Progenitor cell of endocrine pancreas (in vitro differentiated cells): ENCODE measurements around the gene C16orf90. TPM values are rescaled to one million over a fixed set of nuclear protein-coding genes. Genes with fewer than 3 reads are reported as not detected.

Experiments used
- DNase-seq: peaks from one replicate; pipeline ENCODE4 v3.0.0; 2021; ENCODE audit warnings: low spot score; ENCODE audit not compliant: unreplicated experiment
- H3K27ac Mint-ChIP-seq: 2 replicates; pipeline ENCODE4 v1.8.0; 2021; ENCODE audit warnings: mild to moderate bottlenecking, moderate library complexity, mixed read lengths
- H3K27me3 Mint-ChIP-seq: 2 replicates; pipeline ENCODE4 v1.8.0; 2021; ENCODE audit warnings: mixed read lengths
- H3K36me3 Mint-ChIP-seq: 2 replicates; pipeline ENCODE4 v1.8.0; 2022; ENCODE audit warnings: mixed read lengths; ENCODE audit not compliant: insufficient read depth
- H3K4me1 Mint-ChIP-seq: 2 replicates; pipeline ENCODE4 v1.8.0; 2021; ENCODE audit warnings: low read depth, mixed read lengths
- H3K4me3 Mint-ChIP-seq: 2 replicates; pipeline ENCODE4 v1.8.0; 2021; ENCODE audit warnings: low read depth, mild to moderate bottlenecking, moderate library complexity, mixed read lengths
- H3K9me3 Mint-ChIP-seq: 2 replicates; pipeline ENCODE4 v1.8.0; 2021; ENCODE audit warnings: low read depth, mixed read lengths
- long read RNA-seq: library from polyadenylated mRNA; unstranded; transcript quantifications from one replicate; pipeline ENCODE4 v2.0.0, GENCODE V29; 2020
- total RNA-seq: library from RNA; stranded (reverse); gene quantifications from 2 replicates; pipeline ENCODE4 v1.2.1, GENCODE V29; 2021
- TF ChIP-seq, protein P1 (sequence below): fragments of 200-600 bp; sonication (generic); IDR thresholded peaks from one replicate; pipeline ENCODE4 v1.5.0; 2021; ENCODE audit warnings: antibody characterized with exemption, mild to moderate bottlenecking; ENCODE audit not compliant: unreplicated experiment

Gene C16orf90, protein sequence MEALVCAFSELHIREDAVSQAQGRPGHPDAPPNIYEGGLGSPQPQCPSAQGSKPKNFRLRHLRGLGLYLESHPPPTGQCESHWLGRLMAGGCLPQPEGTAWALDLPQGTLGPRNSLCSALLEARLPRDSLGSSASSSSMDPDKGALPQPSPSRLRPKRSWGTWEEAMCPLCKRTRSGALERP
- total RNA-seq: not detected in 2 replicates
- long read RNA-seq: 0 reads

DNA sequence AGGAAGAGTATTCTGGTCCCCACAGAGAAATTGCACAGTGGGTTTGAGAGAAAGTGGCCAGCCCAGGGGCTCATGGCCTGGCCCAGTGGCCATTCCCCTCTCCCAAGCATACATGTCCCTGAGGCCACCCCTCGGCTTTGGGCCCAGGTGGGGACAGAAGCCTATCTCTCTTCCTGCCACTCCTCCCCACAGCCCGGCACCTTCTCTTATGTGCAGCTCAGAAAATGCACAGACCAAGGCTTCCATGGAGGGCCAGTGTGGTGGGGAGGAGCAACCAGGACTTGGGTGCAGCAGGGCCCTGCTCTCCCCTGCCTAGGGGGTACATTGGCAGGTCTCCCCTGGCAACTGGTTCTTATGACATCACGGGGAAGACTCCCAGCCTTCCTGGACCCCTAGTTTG is at the start of gene C16orf90:
TSS of gene C16orf90 (minus strand) at position 314 of the 400 bp plus-strand sequence. CDS start at position 246, 68 bp downstream.
- no peaks in the 10 kb centered on the region for H3K27me3 Mint-ChIP-seq
- TF ChIP-seq, protein P1, sequence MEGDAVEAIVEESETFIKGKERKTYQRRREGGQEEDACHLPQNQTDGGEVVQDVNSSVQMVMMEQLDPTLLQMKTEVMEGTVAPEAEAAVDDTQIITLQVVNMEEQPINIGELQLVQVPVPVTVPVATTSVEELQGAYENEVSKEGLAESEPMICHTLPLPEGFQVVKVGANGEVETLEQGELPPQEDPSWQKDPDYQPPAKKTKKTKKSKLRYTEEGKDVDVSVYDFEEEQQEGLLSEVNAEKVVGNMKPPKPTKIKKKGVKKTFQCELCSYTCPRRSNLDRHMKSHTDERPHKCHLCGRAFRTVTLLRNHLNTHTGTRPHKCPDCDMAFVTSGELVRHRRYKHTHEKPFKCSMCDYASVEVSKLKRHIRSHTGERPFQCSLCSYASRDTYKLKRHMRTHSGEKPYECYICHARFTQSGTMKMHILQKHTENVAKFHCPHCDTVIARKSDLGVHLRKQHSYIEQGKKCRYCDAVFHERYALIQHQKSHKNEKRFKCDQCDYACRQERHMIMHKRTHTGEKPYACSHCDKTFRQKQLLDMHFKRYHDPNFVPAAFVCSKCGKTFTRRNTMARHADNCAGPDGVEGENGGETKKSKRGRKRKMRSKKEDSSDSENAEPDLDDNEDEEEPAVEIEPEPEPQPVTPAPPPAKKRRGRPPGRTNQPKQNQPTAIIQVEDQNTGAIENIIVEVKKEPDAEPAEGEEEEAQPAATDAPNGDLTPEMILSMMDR: no peak
- H3K4me1 Mint-ChIP-seq: no peaks in the 10 kb centered on the region
- H3K4me3 Mint-ChIP-seq: no peak within 1 kb of the TSS
- no peaks in the 10 kb centered on the region for H3K9me3 Mint-ChIP-seq
- no peak within 1 kb of the TSS for H3K27ac Mint-ChIP-seq
- H3K36me3 Mint-ChIP-seq: no peaks in the 10 kb centered on the region
- no peak for DNase-seq

DNA sequence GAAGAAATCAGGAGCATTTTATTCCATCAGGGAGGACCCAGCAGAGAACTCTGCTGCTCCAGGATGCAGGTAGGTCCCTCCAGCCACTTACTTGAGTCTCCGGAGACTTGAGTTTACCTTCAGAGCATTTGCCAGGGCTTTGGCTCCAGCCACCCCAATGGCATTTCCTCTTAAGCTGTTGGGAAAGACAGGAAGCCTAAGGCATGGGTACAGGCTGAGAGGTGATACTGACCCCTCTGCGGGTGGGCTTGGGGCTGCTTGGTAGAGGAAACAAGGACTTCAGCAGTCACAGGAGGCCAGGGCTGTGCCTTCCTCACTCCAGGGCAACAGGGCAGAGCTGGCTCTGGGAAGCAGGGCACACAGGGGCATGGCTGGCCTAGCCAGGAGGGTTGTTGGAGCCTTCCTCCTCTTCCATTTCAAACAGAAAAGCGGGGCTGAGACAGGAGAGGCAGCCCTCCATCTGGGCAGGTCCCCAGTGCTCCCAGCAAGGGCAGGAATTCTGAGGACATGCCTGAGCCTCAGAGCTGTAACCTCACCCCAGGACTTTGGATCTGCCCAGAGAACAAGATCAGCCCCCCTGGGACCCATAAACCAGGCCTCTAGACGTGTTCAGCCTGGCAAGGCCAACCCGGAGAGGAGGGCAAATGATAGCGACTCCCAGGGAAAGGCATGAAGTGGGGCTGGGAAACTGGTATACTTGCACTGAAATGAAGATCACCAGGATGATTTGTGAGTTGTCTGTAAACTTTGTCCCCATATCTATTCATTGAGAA is 47.5 kb upstream of the C16orf90 start:
- Mint-ChIP-seq H3K27ac (no peak overlapping the region), H3K36me3 (peaks cover 4% of the 10 kb centered on the region), H3K4me3 (no peak overlapping the region), H3K4me1 (no peaks in the 10 kb centered on the region), H3K9me3 (no peaks in the 10 kb centered on the region), H3K27me3 (no peaks in the 10 kb centered on the region)
- no peak for DNase-seq
- TF ChIP-seq, protein P1: no peak

DNA sequence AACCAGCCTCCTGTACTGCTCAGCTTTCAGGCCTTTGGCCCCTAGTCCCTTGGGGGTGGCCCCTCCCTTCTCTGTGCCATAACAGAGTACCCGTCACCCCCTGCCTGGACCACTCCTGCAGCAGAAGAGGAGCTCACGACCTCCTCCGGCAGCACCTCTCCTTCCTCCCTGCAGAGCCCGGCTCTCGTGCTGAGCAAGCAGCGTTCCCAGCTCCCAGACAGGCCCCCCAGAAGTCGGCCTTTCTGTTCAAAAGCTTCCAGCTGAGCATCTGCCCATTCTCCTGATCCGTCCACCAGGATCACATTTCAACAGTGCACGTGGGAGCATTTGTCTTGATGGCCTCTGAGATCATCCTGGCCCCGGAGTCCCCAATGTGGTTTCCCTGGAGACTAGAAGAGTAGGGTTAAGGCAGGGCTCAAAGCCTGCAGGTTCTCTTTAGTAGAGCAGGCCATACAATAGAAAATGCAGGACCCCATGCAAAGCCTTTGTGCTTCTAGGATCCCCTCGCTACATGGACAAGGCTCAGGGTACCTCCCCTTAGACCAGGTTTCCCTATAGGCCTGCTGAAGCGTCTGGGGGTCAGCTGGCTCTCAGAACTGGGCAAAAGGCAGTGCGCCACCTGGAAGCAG is 46.4 kb upstream of the C16orf90 start:
- Mint-ChIP-seq H3K27ac (no peak overlapping the region), H3K4me1 (no peaks in the 10 kb centered on the region), H3K9me3 (no peaks in the 10 kb centered on the region), H3K36me3 (peaks cover 6% of the 10 kb centered on the region), H3K4me3 (no peak overlapping the region), H3K27me3 (no peaks in the 10 kb centered on the region)
- TF ChIP-seq, protein P1: no peak
- DNase-seq: no peak

DNA sequence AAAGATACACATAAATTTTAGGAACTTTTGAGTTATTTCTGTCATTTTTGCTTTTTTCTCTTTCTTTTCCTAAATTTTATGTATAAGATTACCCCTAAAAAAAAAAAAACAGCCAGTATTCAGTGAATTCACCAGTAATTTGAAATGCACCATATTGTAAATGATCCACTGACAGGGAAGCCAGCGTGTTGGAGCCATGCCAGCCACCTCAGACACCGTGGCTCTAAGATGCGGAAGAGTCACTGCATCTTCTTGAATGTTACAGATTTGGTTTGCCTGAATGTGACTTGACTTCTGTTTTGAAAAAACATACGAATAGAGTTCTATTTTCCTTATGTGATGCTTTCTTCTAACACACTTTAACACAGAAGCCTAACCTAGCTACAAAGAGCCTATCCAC is 42.9 kb upstream of the C16orf90 start:
- no peak for DNase-seq
- no peaks in the 10 kb centered on the region for H3K27me3 Mint-ChIP-seq
- TF ChIP-seq, protein P1: no peak

DNA sequence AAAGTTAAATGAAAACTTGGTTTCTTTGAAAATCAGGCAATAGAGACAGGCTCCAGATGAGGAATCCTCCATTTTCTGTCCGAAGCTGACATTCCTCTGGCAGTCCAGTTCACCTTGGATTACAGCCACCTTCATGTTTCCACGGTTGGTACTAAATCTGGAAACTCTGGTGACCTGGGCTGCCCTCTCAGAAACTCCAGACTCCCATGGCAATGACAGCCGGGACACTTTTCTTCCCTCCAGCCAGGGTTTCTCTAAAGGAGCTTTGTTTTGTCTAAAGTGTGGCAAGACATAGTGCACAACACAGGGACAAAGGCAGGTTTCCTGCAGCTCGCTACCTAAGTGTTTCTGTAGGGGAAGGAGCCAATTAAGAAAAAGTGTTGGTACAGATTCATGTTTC is 41.6 kb upstream of the C16orf90 start:
- DNase-seq: no peak
- Mint-ChIP-seq H3K9me3 (no peaks in the 10 kb centered on the region), H3K27me3 (no peaks in the 10 kb centered on the region), H3K4me1 (no peaks in the 10 kb centered on the region), H3K4me3 (no peak overlapping the region), H3K27ac (no peak overlapping the region), H3K36me3 (peaks cover 31% of the 10 kb centered on the region)
- TF ChIP-seq, protein P1: no peak

More for the DNA sequence above, 42.9 kb upstream of the C16orf90 start:
- Mint-ChIP-seq H3K36me3 (peaks cover 25% of the 10 kb centered on the region), H3K27ac (no peak overlapping the region), H3K4me3 (no peak overlapping the region), H3K9me3 (no peaks in the 10 kb centered on the region), H3K4me1 (no peaks in the 10 kb centered on the region)
